GM19452 (cell line): ENCODE data around the gene TENT4B.

Source experiments
- ATAC-seq: cut with Tn5 transposase; IDR thresholded peaks from one replicate; pipeline ENCODE4 v1.9.1; 2021; ENCODE audit not compliant: unreplicated experiment

The TENT4B gene

GRCh38 chr16:50267651-50268050 is 114.5 kb downstream of the TENT4B start:
- ATAC-seq: no peak

DNA sequence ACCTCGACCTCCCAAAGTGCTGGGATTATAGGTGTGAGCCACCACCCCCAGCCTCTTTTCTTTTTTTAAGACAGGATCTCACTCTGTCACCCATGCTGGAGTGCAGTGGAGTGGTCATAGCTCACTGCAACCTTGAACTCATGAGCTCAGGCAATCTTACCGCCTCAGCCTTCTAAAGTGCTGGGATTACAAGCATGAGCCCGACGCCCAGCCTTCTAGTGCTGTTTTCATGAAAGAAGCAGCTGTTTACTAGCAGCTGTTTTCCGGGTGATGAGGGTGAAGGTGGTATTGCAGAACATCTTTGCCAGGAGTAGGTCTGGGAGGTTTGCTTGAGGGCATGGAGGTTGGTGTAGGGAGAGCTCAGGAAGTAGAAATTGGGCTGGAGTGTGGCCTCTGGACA is 115.2 kb downstream of the TENT4B start:
- ATAC-seq: no peak

DNA sequence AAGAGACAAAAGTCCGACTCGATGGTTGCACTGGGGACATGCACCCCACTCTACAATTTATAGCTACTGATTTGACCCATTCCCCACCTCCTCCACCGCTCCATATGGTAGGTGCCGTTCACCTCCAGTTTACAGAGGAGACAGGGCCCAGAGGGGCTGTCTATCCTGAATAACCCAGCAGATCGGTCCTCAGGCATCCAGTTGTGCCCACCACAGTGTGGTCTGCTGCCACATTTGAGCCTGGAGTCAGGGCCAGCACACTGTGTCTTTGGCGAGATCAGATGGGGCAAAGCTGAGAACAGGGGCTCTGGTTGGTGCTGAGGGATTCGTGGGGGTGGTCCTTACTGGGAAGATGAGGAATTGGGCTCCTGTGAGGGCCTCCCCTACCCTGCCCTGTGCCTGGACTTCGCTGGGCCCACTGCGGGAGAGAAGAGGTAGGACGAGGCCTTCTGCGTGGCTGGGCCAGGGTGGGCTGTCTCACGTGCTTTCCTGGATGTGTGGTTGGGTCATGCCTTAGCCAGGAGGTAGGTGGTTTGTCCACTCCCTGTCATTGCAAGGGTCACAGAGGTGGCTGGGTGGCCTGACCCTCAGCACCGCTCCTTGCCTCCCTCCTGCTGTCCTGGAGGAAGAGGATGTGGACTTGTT is 116.1 kb downstream of the TENT4B start:
- no peak for ATAC-seq

GRCh38 chr16:50269769-50270509 is 116.8 kb downstream of the TENT4B start:
- no peak for ATAC-seq

GRCh38 chr16:50270510-50271147 is 117.5 kb downstream of the TENT4B start:
- ATAC-seq: no peak

DNA sequence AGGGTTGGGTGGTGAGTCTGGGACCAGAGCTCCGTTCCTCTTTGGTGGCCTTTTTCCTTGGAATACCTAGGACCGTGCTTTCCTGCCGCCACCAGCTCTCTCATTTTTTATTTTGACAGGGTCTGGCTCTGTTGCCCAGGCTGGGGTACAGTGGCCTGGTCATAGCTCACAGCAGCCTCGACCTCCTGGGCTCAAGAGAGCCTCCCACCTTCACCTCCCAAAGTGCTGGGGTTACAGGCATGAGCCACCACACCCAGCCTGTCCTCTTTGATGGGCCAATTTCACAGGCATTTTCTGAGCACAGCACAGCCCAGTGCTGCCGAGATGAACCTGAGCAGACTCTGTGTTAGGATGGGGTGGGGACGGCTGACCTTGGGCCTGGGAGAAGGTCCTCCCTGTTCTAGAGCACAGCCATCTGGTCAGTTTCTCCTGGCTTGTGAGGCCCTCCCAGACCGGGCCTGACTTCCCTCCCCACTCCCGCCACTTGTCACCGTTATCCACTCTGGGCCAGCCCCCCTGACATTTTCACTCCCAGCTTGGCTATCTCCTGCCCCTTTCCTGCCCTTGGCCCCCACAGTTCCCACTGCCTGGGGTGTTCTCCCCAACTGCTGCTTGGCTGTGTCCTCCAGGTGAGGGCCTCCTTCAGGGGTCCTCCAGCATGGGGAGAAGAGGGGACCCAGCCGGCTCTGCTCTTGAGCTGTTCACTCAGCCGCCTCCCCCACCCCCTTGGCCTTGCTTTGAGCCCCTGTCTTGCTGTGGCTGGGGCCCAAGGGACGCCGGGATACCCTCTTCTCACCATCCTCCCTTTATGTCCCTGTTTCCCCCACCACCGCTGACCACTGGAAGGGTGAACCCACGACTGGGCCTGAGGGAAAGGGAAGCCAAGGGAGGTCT is 118.3 kb downstream of the TENT4B start:
- ATAC-seq: no peak

DNA sequence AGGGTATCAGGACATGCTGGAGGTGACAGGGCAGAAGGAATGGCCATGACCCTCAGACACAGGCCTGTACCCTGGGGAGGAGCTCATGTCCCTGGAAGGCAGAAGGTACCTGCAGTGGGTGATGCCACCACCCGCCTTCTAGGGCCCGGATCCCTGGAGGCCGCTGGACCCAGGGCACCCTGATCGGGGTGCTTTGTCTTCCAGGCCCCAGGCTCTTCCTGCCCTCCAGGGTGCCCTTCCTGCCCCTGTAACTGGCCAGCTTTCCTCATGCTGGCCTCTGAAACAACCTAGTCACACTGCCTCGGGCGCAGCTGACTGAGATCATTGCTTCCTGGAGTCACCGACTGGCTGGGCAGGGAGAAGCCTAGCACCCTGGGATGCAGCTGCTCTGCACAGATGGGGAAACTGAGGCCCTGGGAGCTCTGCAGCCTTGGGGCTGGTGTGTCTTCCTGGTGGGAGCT is 119.0 kb downstream of the TENT4B start:
- no peak for ATAC-seq

- ATAC-seq: no peak
These were observed 119.7 kb downstream of the TENT4B start for GRCh38 chr16:50272687-50273381.

- ATAC-seq: no peak
These were observed 120.2 kb downstream of the TENT4B start for GRCh38 chr16:50273382-50273690.

DNA sequence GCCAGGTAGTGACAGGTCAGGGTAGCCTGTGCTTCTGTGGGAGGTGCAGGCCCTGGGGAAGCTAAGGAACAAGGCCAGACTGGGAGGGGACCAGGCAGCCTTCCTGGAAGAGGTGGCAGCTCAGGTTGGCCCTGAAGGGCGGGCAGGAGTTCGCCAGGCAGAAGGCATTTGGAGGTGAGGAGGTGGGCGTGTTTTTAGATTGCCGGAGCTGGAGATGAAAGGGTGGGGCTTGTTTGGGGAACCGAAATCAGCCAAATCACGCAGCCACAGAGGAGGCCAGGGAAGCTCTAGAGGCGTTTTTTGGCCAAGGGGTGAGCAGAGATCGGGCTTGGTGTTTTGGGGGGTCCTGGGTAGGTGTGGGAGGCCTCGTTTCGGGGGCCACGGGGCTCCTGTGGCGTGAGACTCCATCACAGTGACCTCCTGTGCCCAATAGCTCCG is 120.8 kb downstream of the TENT4B start:
- ATAC-seq: peak; percentile 65

DNA sequence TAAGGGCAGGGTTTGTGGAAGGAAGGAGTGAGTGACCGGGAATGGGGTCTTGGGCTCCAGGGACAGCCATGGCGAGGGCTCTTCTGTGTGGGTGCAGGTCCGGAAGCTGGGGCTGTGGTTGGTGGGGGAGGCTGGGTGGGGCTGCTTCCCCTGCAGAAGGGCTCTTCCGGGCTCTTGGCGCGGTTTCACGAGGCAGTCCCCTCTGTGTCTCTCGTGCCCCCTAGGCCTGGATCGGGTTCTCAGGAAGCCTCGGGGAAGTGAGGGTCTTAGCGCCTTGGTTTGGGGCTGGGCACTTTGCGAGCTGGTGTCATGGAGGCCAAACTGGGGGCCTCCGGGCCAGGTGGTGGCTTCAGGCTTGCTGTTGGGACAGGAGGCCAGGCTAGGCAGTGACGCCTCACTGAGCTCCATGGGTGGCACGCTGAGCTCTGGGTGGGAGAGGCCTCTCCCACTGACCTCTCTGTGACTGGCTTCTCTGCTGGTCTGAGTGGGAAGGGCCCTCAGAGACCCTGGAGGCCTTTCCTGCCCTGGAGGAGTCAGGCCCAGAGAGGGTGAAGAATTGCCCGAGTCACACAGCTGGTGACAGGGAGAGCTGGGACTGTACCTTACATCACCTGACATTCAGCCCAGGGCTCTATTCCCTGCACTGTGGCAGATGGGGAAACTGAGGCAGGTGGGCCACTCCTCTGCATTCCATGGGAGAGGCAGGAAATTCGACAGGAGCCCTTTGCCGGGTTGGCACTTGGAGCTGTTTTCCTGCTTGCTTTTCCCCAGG is 121.4 kb downstream of the TENT4B start:
- peak; percentile 39 for ATAC-seq

- ATAC-seq: no peak
These were observed 122.0 kb downstream of the TENT4B start for GRCh38 chr16:50275098-50275415.

DNA sequence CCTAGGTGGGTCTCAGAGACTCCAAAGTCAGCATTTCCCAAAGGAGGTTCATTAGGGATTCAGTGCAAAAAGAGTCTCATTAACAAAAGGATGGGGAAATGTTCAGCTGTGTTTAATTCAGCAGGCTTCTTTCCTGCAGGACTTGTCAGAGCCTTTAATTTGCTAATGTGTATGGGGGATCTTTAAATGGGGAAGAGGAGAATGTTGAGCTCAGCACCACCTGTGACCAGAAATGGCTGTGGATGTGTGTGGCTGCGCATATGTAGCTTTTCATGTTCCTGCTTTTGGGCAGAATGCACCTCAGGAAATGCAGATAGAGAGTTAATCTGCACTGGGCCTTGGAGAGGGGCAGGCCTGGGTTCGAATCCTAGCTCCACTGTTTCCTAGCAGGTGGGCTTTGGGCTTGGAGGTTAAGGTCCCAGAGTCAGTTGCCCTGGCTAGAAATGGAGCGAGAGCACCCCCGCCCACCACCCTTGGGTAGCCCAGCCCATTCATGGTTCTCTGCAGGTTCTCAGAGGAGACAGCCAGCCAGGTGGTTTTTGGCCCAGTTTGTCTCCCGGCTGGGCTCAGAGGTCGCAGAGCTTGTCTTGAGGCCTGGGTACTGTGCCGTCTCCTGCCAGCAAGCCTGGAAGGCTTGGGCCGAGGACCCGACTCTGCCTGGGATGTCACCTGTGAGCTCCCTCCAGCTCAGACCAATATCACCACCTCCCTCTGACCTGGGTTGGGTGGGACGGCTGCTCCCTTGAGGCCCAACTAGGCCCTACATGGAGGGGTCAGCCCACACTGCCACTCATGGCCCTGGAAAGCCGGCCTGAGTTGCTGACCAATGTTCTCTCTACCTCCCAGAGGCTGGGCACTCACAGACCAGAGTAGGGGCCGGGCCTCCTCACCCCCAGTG is 122.6 kb downstream of the TENT4B start:
- ATAC-seq: no peak

DNA sequence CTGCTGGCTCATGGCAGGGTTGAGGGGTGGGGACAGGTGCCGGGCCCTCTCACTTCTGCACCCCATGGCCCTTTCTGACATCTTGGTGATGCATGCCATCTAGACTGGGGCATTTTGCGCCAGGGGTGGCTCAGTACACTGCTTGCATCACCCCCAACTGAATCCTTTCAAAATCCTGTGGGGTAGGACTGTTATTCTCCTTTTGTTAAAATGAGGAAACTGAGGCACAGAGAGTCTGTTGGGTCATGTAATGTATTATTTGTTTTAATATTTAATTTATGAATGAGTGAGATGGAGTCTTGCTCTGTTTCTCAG is 123.2 kb downstream of the TENT4B start:
- ATAC-seq: no peak

DNA sequence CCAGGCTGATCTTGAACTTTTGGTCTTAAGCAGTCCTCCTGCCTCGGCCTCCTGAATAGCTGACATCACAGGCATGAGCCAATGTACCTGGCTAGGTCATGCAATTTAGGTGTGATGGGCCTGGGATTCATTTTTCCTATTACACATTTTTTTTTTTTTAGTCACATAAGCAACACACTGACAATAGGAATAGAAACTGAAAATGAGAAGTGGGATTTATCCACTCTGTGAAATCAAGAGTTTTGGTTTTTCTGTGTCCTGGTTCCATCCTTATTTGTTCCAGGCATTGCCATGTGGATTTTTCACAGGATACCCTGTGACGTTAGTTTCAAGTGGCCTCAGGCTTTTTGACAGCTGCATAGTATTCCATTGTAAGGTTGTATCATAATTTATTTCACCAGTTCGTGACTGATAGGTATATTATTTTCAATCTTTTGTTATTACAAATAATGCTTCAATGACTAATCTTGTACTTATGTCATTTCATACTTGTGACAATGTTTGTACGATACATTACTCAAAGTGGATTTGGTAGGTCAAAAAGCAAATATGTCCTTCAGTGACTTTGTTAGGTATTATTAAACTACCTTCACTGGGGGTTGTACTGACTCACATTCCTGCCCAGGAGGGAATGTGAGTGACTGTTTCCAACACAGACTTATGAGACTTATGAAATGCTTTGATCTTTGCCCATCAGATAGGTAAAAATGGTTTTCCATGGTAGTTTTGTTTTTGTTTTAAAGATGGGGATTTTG is 123.9 kb downstream of the TENT4B start:
- ATAC-seq: no peak

GRCh38 chr16:50278251-50278650 is 125.1 kb downstream of the TENT4B start:
- no peak for ATAC-seq

DNA sequence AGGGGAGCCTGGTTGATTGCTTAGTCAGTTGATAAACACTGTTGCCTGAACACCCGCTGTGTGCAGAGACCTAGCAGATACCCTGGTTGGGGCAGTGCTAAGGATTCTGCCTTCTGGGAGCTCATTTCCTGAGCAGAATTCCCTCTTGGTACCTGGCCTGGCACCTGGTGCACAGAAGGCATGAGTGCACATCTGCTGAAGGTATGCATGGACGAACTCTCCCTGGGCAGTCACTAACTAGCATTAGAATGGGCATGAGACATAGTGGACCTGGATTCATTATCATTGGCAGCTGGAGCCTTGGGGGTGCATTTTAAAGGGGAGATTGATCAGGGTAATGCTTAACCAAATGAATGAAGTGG is 126.4 kb downstream of the TENT4B start:
- no peak for ATAC-seq

DNA sequence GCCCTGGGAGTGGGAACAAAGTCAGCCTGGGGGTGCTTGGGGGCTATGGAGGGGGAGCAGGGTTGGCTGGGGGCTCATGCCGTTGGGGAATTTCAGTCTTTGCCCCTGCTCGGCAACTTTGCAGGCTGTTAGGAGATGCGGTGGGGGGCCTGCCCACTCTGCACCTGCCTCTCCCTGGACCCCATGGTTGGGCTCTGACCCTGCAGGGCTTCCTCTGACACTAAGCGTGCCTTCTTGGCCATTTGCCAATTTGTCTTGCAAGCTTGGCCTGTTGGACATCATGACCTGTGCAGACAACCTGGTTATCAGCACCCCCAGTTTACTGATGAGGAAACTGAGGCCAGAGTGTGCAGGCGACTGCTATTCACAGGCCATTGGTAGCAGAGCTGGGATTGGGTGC is 127.8 kb downstream of the TENT4B start:
- no peak for ATAC-seq
